Loucy (cell line): ENCODE data around the gene DENND6B.

Experiments used
- H2AFZ ChIP-seq: fragments of 200-600 bp; sonication (generic); 2 replicates; pipeline ENCODE4 v1.6.0; 2016; ENCODE audit warnings: antibody characterized with exemption, mild to moderate bottlenecking, low read length, moderate library complexity
- H3F3A ChIP-seq: fragments of 200-600 bp; 2 replicates; pipeline ENCODE4 v1.6.0; 2016; ENCODE audit warnings: antibody characterized with exemption, low read depth, mild to moderate bottlenecking
- H3K27me3 ChIP-seq: fragments of 200-600 bp; sonication (generic); 2 replicates; pipeline ENCODE4 v1.6.1; 2014; ENCODE audit warnings: low read length, mild to moderate bottlenecking; ENCODE audit not compliant: insufficient read depth, poor library complexity, severe bottlenecking
- H3K36me3 ChIP-seq: fragments of 200-600 bp; sonication (generic); 2 replicates; pipeline ENCODE4 v1.6.1; 2016; ENCODE audit warnings: low read length; ENCODE audit not compliant: insufficient read depth
- H3K4me1 ChIP-seq: fragments of 200-600 bp; sonication (generic); 2 replicates; pipeline ENCODE4 v1.5.1; 2014; ENCODE audit warnings: low read length, mild to moderate bottlenecking; ENCODE audit not compliant: insufficient read depth, poor library complexity, severe bottlenecking
- H3K4me2 ChIP-seq: fragments of 200-600 bp; sonication (generic); 2 replicates; pipeline ENCODE4 v1.6.0; 2014; ENCODE audit warnings: antibody characterized with exemption, low read length, low read depth, mild to moderate bottlenecking; ENCODE audit not compliant: poor library complexity, severe bottlenecking
- H3K4me3 ChIP-seq: fragments of 200-600 bp; sonication (generic); 2 replicates; pipeline ENCODE4 v1.5.1; 2014; ENCODE audit warnings: low read length, mild to moderate bottlenecking, mixed read lengths; ENCODE audit not compliant: poor library complexity, severe bottlenecking
- H3K79me2 ChIP-seq: fragments of 200-600 bp; sonication (generic); 2 replicates; pipeline ENCODE4 v1.6.1; 2014; ENCODE audit warnings: low read length; ENCODE audit not compliant: insufficient read depth
- H3K9ac ChIP-seq: fragments of 200-600 bp; sonication (generic); 2 replicates; pipeline ENCODE4 v1.6.0; 2014; ENCODE audit warnings: mild to moderate bottlenecking, low read depth, low read length, moderate library complexity; ENCODE audit not compliant: poor library complexity, severe bottlenecking
- H3K9me2 ChIP-seq: fragments of 200-600 bp; sonication (generic); replicated peaks from 2 replicates; pipeline ENCODE4 v1.6.1; 2016; ENCODE audit warnings: low read depth, low read length, mixed read lengths
- H3K9me3 ChIP-seq: fragments of 200-600 bp; sonication (generic); 2 replicates; pipeline ENCODE4 v1.6.1; 2014; ENCODE audit warnings: mild to moderate bottlenecking, antibody characterized with exemption, low read length, low read depth; ENCODE audit not compliant: insufficient read depth
- H4K20me1 ChIP-seq: fragments of 200-600 bp; sonication (generic); 2 replicates; pipeline ENCODE4 v1.6.0; 2014; ENCODE audit warnings: antibody characterized with exemption, low read length, mild to moderate bottlenecking; ENCODE audit not compliant: insufficient read depth, poor library complexity, severe bottlenecking
- CTCF ChIP-seq: fragments of 200-600 bp; sonication (generic); conservative IDR thresholded peaks from 2 replicates; pipeline ENCODE4 v1.5.1; 2014; ENCODE audit warnings: mild to moderate bottlenecking, antibody characterized with exemption, low read length
- EZH2phosphoT487 ChIP-seq: fragments of 200-600 bp; IDR thresholded peaks from 2 replicates; pipeline ENCODE4 v1.6.1; 2018; ENCODE audit warnings: antibody characterized with exemption, mild to moderate bottlenecking, moderate library complexity, borderline replicate concordance

DENND6B gene

GRCh38 chr22:50318698-50319411 is 8.0 kb downstream of the DENND6B start:
- H2AFZ ChIP-seq: no peak overlapping the region
- no peaks in the 10 kb centered on the region; the same call in 1 of the 2 replicates for H3K79me2 ChIP-seq
- no peak overlapping the region for H3K4me3 ChIP-seq
- no peaks in the 10 kb centered on the region for H3K9me3 ChIP-seq
- no peaks in the 10 kb centered on the region for H4K20me1 ChIP-seq
- H3K36me3 ChIP-seq: no peaks in the 10 kb centered on the region
- peaks cover 18% of the 10 kb centered on the region for H3K4me1 ChIP-seq
- no peaks in the 10 kb centered on the region for H3K27me3 ChIP-seq
- H3K9ac ChIP-seq: no peak overlapping the region
- no peaks in the 10 kb centered on the region for H3K9me2 ChIP-seq
- no peaks in the 10 kb centered on the region for H3F3A ChIP-seq
- H3K4me2 ChIP-seq: no peak overlapping the region
- TF ChIP-seq EZH2phosphoT487 (no peak), CTCF (no peak)

DNA sequence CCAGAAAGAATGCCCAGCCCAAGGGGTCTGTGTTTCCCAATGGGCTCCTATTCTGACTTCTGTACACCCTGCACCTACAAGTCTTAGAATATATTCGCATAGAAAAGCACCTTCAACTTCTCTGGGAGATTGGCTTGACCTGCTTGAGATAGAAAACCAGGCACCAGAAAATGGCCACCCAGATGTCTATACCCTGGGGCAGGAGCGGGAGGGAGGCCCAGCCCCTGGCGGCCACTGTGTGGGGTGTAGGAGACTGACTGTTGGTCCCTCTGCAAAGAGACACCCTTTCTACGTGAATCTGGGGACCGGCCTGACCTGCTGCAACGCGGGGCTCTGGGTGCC is 8.5 kb downstream of the DENND6B start:
- Histone ChIP-seq H3K9me3 (no peaks in the 10 kb centered on the region), H3K36me3 (no peaks in the 10 kb centered on the region), H3F3A (no peaks in the 10 kb centered on the region), H3K4me2 (no peak overlapping the region), H3K4me3 (no peak overlapping the region), H3K79me2 (no peaks in the 10 kb centered on the region; the same call in 1 of the 2 replicates), H3K9me2 (no peaks in the 10 kb centered on the region), H3K9ac (no peak overlapping the region), H2AFZ (no peak overlapping the region), H3K27me3 (no peaks in the 10 kb centered on the region), H4K20me1 (no peaks in the 10 kb centered on the region), H3K4me1 (peaks cover 21% of the 10 kb centered on the region)
- TF ChIP-seq CTCF (no peak), EZH2phosphoT487 (no peak)

- Histone ChIP-seq H3K4me3 (no peak overlapping the region), H3K4me1 (peaks cover 27% of the 10 kb centered on the region), H3K79me2 (peaks cover 5% of the 10 kb centered on the region; the same call in 1 of the 2 replicates), H3K36me3 (no peaks in the 10 kb centered on the region), H2AFZ (no peak overlapping the region), H3K4me2 (no peak overlapping the region), H4K20me1 (no peaks in the 10 kb centered on the region), H3K27me3 (no peaks in the 10 kb centered on the region), H3K9ac (no peak overlapping the region), H3K9me2 (no peaks in the 10 kb centered on the region), H3K9me3 (no peaks in the 10 kb centered on the region), H3F3A (no peaks in the 10 kb centered on the region)
- TF ChIP-seq EZH2phosphoT487 (no peak), CTCF (no peak)
These were observed 9.1 kb downstream of the DENND6B start for GRCh38 chr22:50317674-50318073.
